Neural cell (in vitro differentiated cells): Measurements from ENCODE around the gene APBA2. TPM values are rescaled to one million over a fixed set of nuclear protein-coding genes. Genes with fewer than 3 reads are reported as not detected.

Source experiments
- H2AFZ ChIP-seq: fragments of 200-600, 300-800 bp; sonication (generic), shearing (Covaris generic); 2 replicates; pipeline ENCODE4 v1.6.0; 2014; ENCODE audit warnings: low read depth, mild to moderate bottlenecking, antibody characterized with exemption, low read length, moderate library complexity
- H3F3A ChIP-seq: fragments of 200-600 bp; shearing (Covaris generic); 2 replicates; pipeline ENCODE4 v1.6.1; 2016; ENCODE audit warnings: mild to moderate bottlenecking, moderate library complexity, mixed read lengths, antibody characterized with exemption, low read length; ENCODE audit not compliant: insufficient read depth, poor library complexity, severe bottlenecking
- H3K27ac ChIP-seq: fragments of 200-600, 300-800 bp; sonication (generic), shearing (Covaris generic); 2 replicates; pipeline ENCODE4 v1.5.1; 2014; ENCODE audit warnings: mild to moderate bottlenecking, low read length, moderate library complexity
- H3K27me3 ChIP-seq: fragments of 300-800, 200-600 bp; sonication (generic), shearing (Covaris generic); 2 replicates; pipeline ENCODE4 v1.6.0; 2014; ENCODE audit warnings: mild to moderate bottlenecking, low read depth, low read length, moderate library complexity; ENCODE audit not compliant: insufficient read depth
- H3K36me3 ChIP-seq: fragments of 300-800, 200-600 bp; sonication (generic), shearing (Covaris generic); 2 replicates; pipeline ENCODE4 v1.5.1; 2014; ENCODE audit warnings: mild to moderate bottlenecking, antibody characterized with exemption, low read length, moderate library complexity; ENCODE audit not compliant: insufficient read depth
- H3K4me2 ChIP-seq: fragments of 300-800, 200-600 bp; sonication (generic), shearing (Covaris generic); 2 replicates; pipeline ENCODE4 v1.6.0; 2014; ENCODE audit warnings: mild to moderate bottlenecking, low read length
- H3K4me3 ChIP-seq: fragments of 300-800, 200-600 bp; sonication (generic), shearing (Covaris generic); 2 replicates; pipeline ENCODE4 v1.5.1; 2014; ENCODE audit warnings: mild to moderate bottlenecking, low read length, moderate library complexity
- H3K79me2 ChIP-seq: fragments of 200-600 bp; shearing (Covaris generic); replicated peaks from 2 replicates; pipeline ENCODE4 v1.6.0; 2014; ENCODE audit warnings: mild to moderate bottlenecking, low read length, moderate library complexity; ENCODE audit not compliant: insufficient read depth
- H3K9ac ChIP-seq: fragments of 300-800, 200-600 bp; sonication (generic), shearing (Covaris generic); 2 replicates; pipeline ENCODE4 v1.6.1; 2016; ENCODE audit warnings: mild to moderate bottlenecking, low read length, mixed read lengths
- H3K9me2 ChIP-seq: fragments of 200-600 bp; shearing (Covaris generic); 2 replicates; pipeline ENCODE4 v1.6.1; 2016; ENCODE audit warnings: mild to moderate bottlenecking, low read length, mixed read lengths; ENCODE audit not compliant: insufficient read depth
- H3K9me3 ChIP-seq: fragments of 200-600, 300-800 bp; sonication (generic), shearing (Covaris generic); 2 replicates; pipeline ENCODE4 v1.6.1; 2016; ENCODE audit warnings: mild to moderate bottlenecking, mixed run types, low read length, moderate library complexity, mixed read lengths
- H4K20me1 ChIP-seq: fragments of 200-600 bp; shearing (Covaris generic); 2 replicates; pipeline ENCODE4 v1.6.1; 2016; ENCODE audit warnings: mild to moderate bottlenecking, mixed run types; ENCODE audit not compliant: insufficient read depth
- CTCF ChIP-seq: fragments of 450-650 bp; IDR thresholded peaks from 2 replicates; pipeline ENCODE4 v1.5.1; 2014; ENCODE audit warnings: antibody characterized with exemption, mild to moderate bottlenecking, moderate library complexity; ENCODE audit not compliant: poor library complexity, severe bottlenecking
- EP300 ChIP-seq: fragments of 450-650 bp; conservative IDR thresholded peaks from 2 replicates; pipeline ENCODE4 v1.6.1; 2014; ENCODE audit warnings: antibody characterized with exemption, mild to moderate bottlenecking, moderate library complexity; ENCODE audit not compliant: poor library complexity, severe bottlenecking
- EZH2 ChIP-seq: fragments of 200-600, 300-800 bp; shearing (Covaris generic), sonication (generic); IDR thresholded peaks from 2 replicates; pipeline ENCODE4 v1.6.1; 2014; ENCODE audit warnings: antibody characterized with exemption, low read length, borderline replicate concordance, mild to moderate bottlenecking; ENCODE audit not compliant: insufficient read depth, poor library complexity, severe bottlenecking
- MXI1 ChIP-seq: fragments of 450-650 bp; conservative IDR thresholded peaks from 2 replicates; pipeline ENCODE4 v1.6.1; 2014; ENCODE audit warnings: antibody characterized with exemption, mild to moderate bottlenecking; ENCODE audit not compliant: poor library complexity, severe bottlenecking
- POLR2AphosphoS5 ChIP-seq: IDR thresholded peaks from 2 replicates; pipeline ENCODE4 v1.6.1; 2012
- RAD21 ChIP-seq: fragments of 450-650 bp; conservative IDR thresholded peaks from 2 replicates; pipeline ENCODE4 v1.6.1; 2014; ENCODE audit warnings: antibody characterized with exemption, mild to moderate bottlenecking, moderate library complexity
- SMC3 ChIP-seq: fragments of 450-650 bp; conservative IDR thresholded peaks from 2 replicates; pipeline ENCODE4 v1.6.1; 2014; ENCODE audit warnings: antibody characterized with exemption, mild to moderate bottlenecking, moderate library complexity; ENCODE audit not compliant: poor library complexity
- TAF1 ChIP-seq: IDR thresholded peaks from 2 replicates; pipeline ENCODE4 v1.6.1; 2012; ENCODE audit warnings: low read depth
- polyA plus RNA-seq: library from polyadenylated mRNA; depleted of rRNA; stranded (reverse); fragments of >200 nt; gene quantifications from 2 replicates; pipeline ENCODE4 v1.2.3, GENCODE V29; 2014
- TF ChIP-seq, protein P1 (sequence below): IDR thresholded peaks from 2 replicates; pipeline ENCODE4 v1.6.1; 2012; ENCODE audit warnings: borderline replicate concordance

Gene APBA2
- polyA plus RNA-seq, 1 donor from 2014 or later: 134 TPM

GRCh38 chr15:29097971-29098370 is 212.2 kb downstream of the APBA2 start:
- H3K9ac ChIP-seq: no peak overlapping the region
- H3K9me3 ChIP-seq: no peaks in the 10 kb centered on the region
- H2AFZ ChIP-seq: no peak overlapping the region
- H3K27ac ChIP-seq: no peak overlapping the region
- H3F3A ChIP-seq: no peaks in the 10 kb centered on the region
- no peaks in the 10 kb centered on the region for H4K20me1 ChIP-seq
- TF ChIP-seq MXI1 (no peak), POLR2AphosphoS5 (no peak), EP300 (no peak), TAF1 (no peak), EZH2 (no peak), SMC3 (no peak)
- TF ChIP-seq, protein P1, sequence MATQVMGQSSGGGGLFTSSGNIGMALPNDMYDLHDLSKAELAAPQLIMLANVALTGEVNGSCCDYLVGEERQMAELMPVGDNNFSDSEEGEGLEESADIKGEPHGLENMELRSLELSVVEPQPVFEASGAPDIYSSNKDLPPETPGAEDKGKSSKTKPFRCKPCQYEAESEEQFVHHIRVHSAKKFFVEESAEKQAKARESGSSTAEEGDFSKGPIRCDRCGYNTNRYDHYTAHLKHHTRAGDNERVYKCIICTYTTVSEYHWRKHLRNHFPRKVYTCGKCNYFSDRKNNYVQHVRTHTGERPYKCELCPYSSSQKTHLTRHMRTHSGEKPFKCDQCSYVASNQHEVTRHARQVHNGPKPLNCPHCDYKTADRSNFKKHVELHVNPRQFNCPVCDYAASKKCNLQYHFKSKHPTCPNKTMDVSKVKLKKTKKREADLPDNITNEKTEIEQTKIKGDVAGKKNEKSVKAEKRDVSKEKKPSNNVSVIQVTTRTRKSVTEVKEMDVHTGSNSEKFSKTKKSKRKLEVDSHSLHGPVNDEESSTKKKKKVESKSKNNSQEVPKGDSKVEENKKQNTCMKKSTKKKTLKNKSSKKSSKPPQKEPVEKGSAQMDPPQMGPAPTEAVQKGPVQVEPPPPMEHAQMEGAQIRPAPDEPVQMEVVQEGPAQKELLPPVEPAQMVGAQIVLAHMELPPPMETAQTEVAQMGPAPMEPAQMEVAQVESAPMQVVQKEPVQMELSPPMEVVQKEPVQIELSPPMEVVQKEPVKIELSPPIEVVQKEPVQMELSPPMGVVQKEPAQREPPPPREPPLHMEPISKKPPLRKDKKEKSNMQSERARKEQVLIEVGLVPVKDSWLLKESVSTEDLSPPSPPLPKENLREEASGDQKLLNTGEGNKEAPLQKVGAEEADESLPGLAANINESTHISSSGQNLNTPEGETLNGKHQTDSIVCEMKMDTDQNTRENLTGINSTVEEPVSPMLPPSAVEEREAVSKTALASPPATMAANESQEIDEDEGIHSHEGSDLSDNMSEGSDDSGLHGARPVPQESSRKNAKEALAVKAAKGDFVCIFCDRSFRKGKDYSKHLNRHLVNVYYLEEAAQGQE: no peak
- peaks cover 9% of the 10 kb centered on the region for H3K36me3 ChIP-seq
- H3K79me2 ChIP-seq: no peaks in the 10 kb centered on the region
- H3K4me2 ChIP-seq: no peak overlapping the region
- no peak overlapping the region for H3K4me3 ChIP-seq
- no peaks in the 10 kb centered on the region for H3K9me2 ChIP-seq
- H3K27me3 ChIP-seq: no peaks in the 10 kb centered on the region

- Histone ChIP-seq H3K9me3 (no peaks in the 10 kb centered on the region), H3K9me2 (no peaks in the 10 kb centered on the region), H2AFZ (no peak overlapping the region), H3K9ac (no peak overlapping the region), H3F3A (no peaks in the 10 kb centered on the region), H3K79me2 (no peaks in the 10 kb centered on the region), H3K4me3 (no peak overlapping the region), H3K36me3 (peaks cover 9% of the 10 kb centered on the region), H3K27ac (no peak overlapping the region), H3K4me2 (no peak overlapping the region), H3K27me3 (no peaks in the 10 kb centered on the region), H4K20me1 (no peaks in the 10 kb centered on the region)
- TF ChIP-seq RAD21 (no peak), EZH2 (no peak), POLR2AphosphoS5 (no peak), SMC3 (no peak), TAF1 (no peak), CTCF (no peak), MXI1 (no peak), EP300 (no peak)
- TF ChIP-seq, protein P1: no peak
Measured at GRCh38 chr15:29098652-29099051, 212.9 kb downstream of the APBA2 start.
